ENCODE measurements around the gene PERM1. TPM values are rescaled to one million over a fixed set of nuclear protein-coding genes. Genes with fewer than 3 reads are reported as not detected.
"Not testable (repeated sequence)": the region's sequence is repeated elsewhere in the genome, so short reads cannot be mapped to it uniquely, and the experiment has no call there.

PERM1 gene
- total RNA-seq, 2 donors from 2014 or later, result not detected

- H3K9me3 ChIP-seq (ENCODE audit: control insufficient read depth, low read length), result no peaks in the 10 kb centered on the region
- H3K4me3 ChIP-seq (ENCODE audit: low read length), result peak overlapping the region; percentile 77
- peak; percentile 71 for DNase-seq
- H3K27ac ChIP-seq (ENCODE audit: low read depth, low read length), result no peak overlapping the region
- H3K4me1 ChIP-seq (ENCODE audit: control insufficient read depth, insufficient read depth, low read length), result no peaks in the 10 kb centered on the region
- Mint-ChIP-seq H3K4me1 (peaks cover 14% of the 10 kb centered on the region), H3K27ac (no peak overlapping the region), H3K9me3 (no peaks in the 10 kb centered on the region), H3K4me3 (peak overlapping the region; percentile 74), H3K36me3 (ENCODE audit: low read depth) (no peaks in the 10 kb centered on the region), H3K27me3 (ENCODE audit: insufficient read depth) (peaks cover 16% of the 10 kb centered on the region)
- no peaks in the 10 kb centered on the region for H3K36me3 ChIP-seq (ENCODE audit: control insufficient read depth, insufficient read depth, low read length)
- no peak overlapping the region for H3K9ac ChIP-seq (ENCODE audit: extremely low read depth, low read length, poor library complexity, severe bottlenecking)
- 82 to 87% methylated on average over 12 to 20 of the region's 20 CpGs for WGBS, 2 experiments (ENCODE audit: insufficient coverage in 1 of 2, insufficient read length in 1 of 2)
- peak; percentile 45 for TF ChIP-seq CTCF (conservative IDR thresholded peaks at IDR 0.05)
- H3K27me3 ChIP-seq (ENCODE audit: control insufficient read depth, insufficient read depth, low read length, poor library complexity, severe bottlenecking), result no peaks in the 10 kb centered on the region
These were observed 33.1 kb upstream of the PERM1 start for GRCh38 chr1:1014799-1015681.

- H3K4me3 Mint-ChIP-seq, result peak overlapping the region; percentile 74
- no peak for TF ChIP-seq CTCF (conservative IDR thresholded peaks at IDR 0.05)
- H3K36me3 Mint-ChIP-seq (ENCODE audit: low read depth), result no peaks in the 10 kb centered on the region
- H3K27ac ChIP-seq (ENCODE audit: low read depth, low read length), result no peak overlapping the region
- peak overlapping the region; percentile 77 for H3K4me3 ChIP-seq (ENCODE audit: low read length)
- H3K27me3 Mint-ChIP-seq (ENCODE audit: insufficient read depth), result peaks cover 18% of the 10 kb centered on the region
- H3K9ac ChIP-seq (ENCODE audit: extremely low read depth, low read length, poor library complexity, severe bottlenecking), result peak overlapping the region; percentile 61
- peaks cover 14% of the 10 kb centered on the region for H3K4me1 Mint-ChIP-seq
- H3K27ac Mint-ChIP-seq, result peak overlapping the region; percentile 96
- no peaks in the 10 kb centered on the region for H3K36me3 ChIP-seq (ENCODE audit: control insufficient read depth, insufficient read depth, low read length)
- no peaks in the 10 kb centered on the region for H3K27me3 ChIP-seq (ENCODE audit: control insufficient read depth, insufficient read depth, low read length, poor library complexity, severe bottlenecking)
- H3K9me3 ChIP-seq (ENCODE audit: control insufficient read depth, low read length), result no peaks in the 10 kb centered on the region
- WGBS, 2 experiments (ENCODE audit: insufficient coverage in 1 of 2, insufficient read length in 1 of 2), result 64 to 68% methylated on average over 28 to 40 of the region's 41 CpGs
- H3K4me1 ChIP-seq (ENCODE audit: control insufficient read depth, insufficient read depth, low read length), result no peaks in the 10 kb centered on the region
- DNase-seq, result peak; percentile 70
- no peaks in the 10 kb centered on the region for H3K9me3 Mint-ChIP-seq
These were observed 32.2 kb upstream of the PERM1 start for GRCh38 chr1:1013922-1014648.

GRCh38 chr1:1013105-1013921 is 31.4 kb upstream of the PERM1 start, which contains the start of gene ISG15:
Gene ISG15 (plus strand): TSS chr1:1013497. CDS start chr1:1013574, 77 bp downstream.
- Histone ChIP-seq H3K27ac (ENCODE audit: low read depth, low read length) (no peak within 1 kb of the TSS), H3K9ac (ENCODE audit: extremely low read depth, low read length, poor library complexity, severe bottlenecking) (peak within 1 kb of the TSS; percentile 61), H3K9me3 (ENCODE audit: control insufficient read depth, low read length) (no peaks in the 10 kb centered on the region), H3K27me3 (ENCODE audit: control insufficient read depth, insufficient read depth, low read length, poor library complexity, severe bottlenecking) (no peaks in the 10 kb centered on the region), H3K36me3 (ENCODE audit: control insufficient read depth, insufficient read depth, low read length) (no peaks in the 10 kb centered on the region), H3K4me1 (ENCODE audit: control insufficient read depth, insufficient read depth, low read length) (no peaks in the 10 kb centered on the region), H3K4me3 (ENCODE audit: low read length) (peak within 1 kb of the TSS; percentile 77)
- 12 to 27% methylated on average over 7 to 30 of the region's 30 CpGs for WGBS, 2 experiments (ENCODE audit: insufficient coverage in 1 of 2, insufficient read length in 1 of 2)
- Mint-ChIP-seq H3K4me1 (peaks cover 14% of the 10 kb centered on the region), H3K36me3 (ENCODE audit: low read depth) (no peaks in the 10 kb centered on the region), H3K27me3 (ENCODE audit: insufficient read depth) (peaks cover 24% of the 10 kb centered on the region), H3K4me3 (peak within 1 kb of the TSS; percentile 74), H3K9me3 (no peaks in the 10 kb centered on the region), H3K27ac (peak within 1 kb of the TSS; percentile 96)
- peak; percentile 95 for DNase-seq
- TF ChIP-seq CTCF (conservative IDR thresholded peaks at IDR 0.05), result no peak

GRCh38 chr1:1012736-1013104 is 30.8 kb upstream of the PERM1 start:
- H3K9me3 ChIP-seq (ENCODE audit: control insufficient read depth, low read length); H3K36me3 Mint-ChIP-seq (ENCODE audit: low read depth); H3K36me3 ChIP-seq (ENCODE audit: control insufficient read depth, insufficient read depth, low read length); H3K9me3 Mint-ChIP-seq; H3K27me3 ChIP-seq (ENCODE audit: control insufficient read depth, insufficient read depth, low read length, poor library complexity, severe bottlenecking); H3K4me1 ChIP-seq (ENCODE audit: control insufficient read depth, insufficient read depth, low read length); H3K27ac ChIP-seq (ENCODE audit: low read depth, low read length): not testable (repeated sequence)
- Histone ChIP-seq H3K9ac (ENCODE audit: extremely low read depth, low read length, poor library complexity, severe bottlenecking) (peak overlapping the region; percentile 61), H3K4me3 (ENCODE audit: low read length) (peak overlapping the region; percentile 77)
- DNase-seq, result peak; percentile 55
- peaks cover 14% of the 10 kb centered on the region for H3K4me1 Mint-ChIP-seq
- 87% methylated on average over 13 of the region's 13 CpGs; no CpG with 5 or more reads in 1 of the 2 experiments for WGBS, 2 experiments (ENCODE audit: insufficient coverage in 1 of 2, insufficient read length in 1 of 2)
- H3K4me3 Mint-ChIP-seq, result peak overlapping the region; percentile 74
- H3K27me3 Mint-ChIP-seq (ENCODE audit: insufficient read depth), result peaks cover 29% of the 10 kb centered on the region
- peak overlapping the region; percentile 96 for H3K27ac Mint-ChIP-seq
